GM18505 (cell line): ENCODE measurements around the gene NDOR1.

Source experiments
- ATAC-seq: cut with Tn5 transposase; IDR thresholded peaks from one replicate; pipeline ENCODE4 v1.9.1; 2021; ENCODE audit not compliant: unreplicated experiment
- POLR2A ChIP-seq: IDR thresholded peaks from 4 replicates; pipeline ENCODE4 v1.6.1; 2011; ENCODE audit warnings: borderline replicate concordance; ENCODE audit not compliant: insufficient read depth, insufficient read length; ENCODE audit errors: extremely low read depth

Gene NDOR1

DNA sequence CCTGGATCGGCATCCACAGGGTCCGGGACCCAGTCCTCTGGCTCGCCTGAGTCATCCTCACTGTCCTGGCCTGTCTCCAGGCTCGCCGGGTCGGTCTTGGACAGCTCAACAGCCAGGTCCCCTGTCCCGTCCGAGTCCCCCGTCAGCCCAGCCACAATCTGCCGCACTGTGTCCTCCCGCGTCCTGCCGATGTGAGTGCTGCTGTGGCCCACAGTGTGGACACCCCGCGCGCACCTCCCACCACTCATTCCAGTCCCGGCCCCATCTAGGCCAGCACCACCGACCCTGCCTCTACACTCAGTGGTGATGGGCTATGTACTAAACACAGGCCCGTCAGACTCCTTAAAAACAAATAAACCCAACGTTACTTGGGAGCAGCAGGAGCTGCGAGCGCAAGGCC is 23.8 kb upstream of the NDOR1 start:
- no peak for ATAC-seq
- no peak for TF ChIP-seq POLR2A

DNA sequence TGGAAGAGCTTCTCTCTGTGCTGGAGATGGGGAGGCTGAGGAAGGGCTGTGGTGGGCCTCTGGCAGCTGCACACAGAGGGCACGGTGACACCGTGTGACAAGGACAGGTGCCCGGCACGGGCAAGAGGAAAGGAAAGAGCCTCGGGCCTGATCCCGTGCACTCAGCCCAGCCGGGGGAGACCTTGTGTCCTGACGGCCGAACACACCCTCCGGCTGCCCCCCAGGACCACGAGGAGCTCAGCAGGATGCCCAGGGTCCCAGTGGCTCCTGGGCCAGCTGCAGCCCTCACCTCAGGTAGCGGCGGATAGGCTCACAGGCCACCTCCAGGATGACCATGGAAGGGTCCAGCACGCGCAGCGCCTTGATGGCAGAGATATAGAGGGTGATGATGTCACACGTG is 22.7 kb upstream of the NDOR1 start:
- no peak for TF ChIP-seq POLR2A
- no peak for ATAC-seq

DNA sequence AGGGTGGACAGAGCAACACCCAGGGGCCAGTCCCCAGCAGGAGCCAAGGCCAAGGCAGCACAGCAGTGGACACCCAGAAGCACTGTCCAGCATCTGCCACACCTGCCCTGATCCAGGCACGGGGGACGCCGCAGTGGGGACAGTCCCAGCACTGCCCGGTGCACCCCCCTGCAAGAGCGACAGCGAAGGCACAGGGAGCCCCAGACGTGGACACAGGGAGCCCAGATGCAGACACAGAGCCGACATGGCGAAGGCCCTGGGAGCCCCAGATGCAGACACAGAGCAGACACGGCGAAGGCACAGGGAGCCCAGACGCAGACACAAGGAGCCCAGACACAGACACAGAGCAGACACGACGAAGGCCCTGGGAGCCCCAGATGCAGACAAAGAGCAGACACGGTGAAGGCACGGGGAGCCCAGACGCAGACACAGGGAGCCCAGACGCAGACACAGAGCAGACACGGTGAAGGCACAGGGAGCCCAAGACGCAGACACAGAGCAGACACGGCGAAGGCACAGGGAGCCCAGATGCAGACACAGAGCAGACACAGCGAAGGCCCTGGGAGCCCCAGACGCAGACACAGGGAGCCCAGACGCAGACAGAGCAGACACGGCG is 21.4 kb upstream of the NDOR1 start:
- TF ChIP-seq POLR2A = no peak
- ATAC-seq = no peak

DNA sequence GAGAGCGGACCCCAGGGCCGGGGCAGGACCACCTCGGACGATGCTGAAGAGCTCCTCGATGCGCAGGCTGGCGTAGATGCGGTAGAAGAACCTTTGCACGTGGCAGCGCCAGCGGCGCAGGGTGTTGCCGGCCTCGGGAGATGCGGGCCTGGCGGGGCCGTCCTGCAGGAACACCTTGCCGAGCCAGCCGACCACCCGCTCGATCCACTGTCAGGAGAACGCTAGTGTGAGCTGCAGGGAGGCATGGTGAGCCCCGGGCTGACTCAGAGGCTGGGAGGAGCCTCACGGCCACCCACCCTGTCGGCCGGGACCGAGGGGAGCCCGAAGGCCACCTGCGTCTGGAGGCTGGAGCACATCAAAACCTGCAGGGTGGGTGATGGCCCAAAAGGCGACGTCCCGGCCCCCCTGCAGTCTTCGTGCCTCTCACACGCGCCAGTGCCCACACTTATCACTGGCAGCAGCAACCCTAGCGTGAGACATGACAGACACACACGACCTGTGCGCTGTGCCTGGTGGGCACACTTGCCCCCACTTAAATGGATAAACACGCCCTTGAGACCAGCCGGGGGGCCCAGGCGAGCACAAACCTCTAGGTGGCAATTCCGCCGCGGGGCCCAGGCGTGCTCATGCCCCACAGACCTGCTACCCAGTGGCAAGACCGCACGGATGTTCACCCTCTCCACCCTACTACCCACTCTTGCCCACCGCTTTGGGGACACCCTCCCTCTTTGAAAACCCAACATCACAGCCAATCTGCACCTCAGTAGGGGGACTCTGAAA is 20.4 kb upstream of the NDOR1 start:
- TF ChIP-seq POLR2A = no peak
- ATAC-seq = no peak

DNA sequence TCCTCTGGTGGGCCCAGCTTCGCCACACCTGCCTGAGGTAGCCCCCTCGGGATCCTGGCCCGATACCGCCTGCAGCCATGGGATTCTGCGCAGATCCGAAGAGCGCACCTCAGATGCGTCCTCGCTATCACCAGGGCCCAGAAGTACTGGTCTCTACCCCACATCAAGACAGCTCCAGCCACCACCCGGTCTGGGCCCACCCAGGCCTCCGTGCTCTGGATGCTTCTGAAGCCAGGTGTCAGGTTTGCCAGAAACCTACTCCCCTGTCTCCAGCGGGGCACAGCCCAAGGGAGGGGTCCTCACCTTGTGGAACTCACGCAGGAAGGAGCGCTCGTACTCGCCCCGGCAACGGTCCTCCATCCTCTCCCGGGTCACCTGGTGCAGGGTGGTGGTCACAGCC is 19.6 kb upstream of the NDOR1 start:
- no peak for ATAC-seq
- TF ChIP-seq POLR2A = no peak

DNA sequence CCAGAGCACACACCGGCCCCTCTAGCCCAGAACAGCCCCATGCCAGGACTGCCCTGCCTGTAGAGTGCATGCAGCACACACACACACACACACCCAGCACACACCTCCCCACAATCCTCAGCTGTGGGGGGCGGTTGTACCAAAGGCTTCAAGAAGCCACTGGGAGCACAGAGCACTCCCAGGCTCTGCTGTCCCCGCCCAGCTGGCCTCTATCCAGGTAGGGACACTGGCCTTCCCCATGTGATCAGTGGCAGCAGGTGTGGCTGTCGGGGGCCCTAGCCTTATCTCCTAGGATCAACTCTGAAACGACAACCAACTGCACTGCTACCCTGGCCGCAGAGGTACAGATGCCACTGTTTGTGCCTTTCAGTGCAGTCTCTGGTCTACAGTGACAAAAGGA is 19.1 kb upstream of the NDOR1 start:
- no peak for ATAC-seq
- TF ChIP-seq POLR2A = no peak

DNA sequence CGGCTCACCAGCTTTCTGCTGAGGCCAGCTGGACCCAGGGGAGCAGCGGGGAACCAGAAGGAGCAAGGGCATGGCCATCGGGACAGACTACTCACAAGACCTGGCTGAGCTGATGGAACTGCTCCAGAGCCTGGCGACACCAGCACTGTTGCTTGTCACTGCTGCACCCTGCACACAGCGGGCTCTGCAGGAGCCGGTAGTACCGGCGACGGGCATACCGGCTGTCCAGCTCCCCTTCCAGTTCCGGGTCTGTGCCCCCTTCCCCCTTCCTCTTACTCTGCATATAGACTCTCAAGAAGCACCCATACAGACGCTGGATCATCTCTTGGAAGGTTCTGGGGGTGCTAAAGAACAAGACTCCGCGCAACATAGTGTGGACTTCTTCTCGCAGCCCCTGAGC is 18.1 kb upstream of the NDOR1 start:
- TF ChIP-seq POLR2A = no peak
- ATAC-seq = no peak

DNA sequence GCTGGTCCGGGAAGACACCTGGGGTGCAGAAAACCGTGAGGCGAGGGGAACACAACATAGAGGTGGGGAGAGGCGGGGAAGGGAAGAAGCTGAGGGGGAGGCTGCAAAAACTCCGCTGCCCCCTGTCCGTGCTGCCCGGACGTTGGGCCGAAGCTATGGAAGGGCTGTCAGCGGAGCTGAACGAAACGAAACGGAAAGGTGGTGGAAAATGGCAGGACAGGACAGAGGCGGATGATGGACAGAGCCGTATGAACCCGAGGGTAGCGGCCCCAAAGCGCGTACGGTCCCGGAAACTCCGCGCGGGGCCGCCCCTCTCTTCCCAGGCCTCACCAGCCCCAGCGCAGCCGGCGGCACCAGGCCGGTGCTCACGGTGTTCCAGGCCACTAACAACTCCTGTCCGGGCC is 17.4 kb upstream of the NDOR1 start:
- no peak for TF ChIP-seq POLR2A

DNA sequence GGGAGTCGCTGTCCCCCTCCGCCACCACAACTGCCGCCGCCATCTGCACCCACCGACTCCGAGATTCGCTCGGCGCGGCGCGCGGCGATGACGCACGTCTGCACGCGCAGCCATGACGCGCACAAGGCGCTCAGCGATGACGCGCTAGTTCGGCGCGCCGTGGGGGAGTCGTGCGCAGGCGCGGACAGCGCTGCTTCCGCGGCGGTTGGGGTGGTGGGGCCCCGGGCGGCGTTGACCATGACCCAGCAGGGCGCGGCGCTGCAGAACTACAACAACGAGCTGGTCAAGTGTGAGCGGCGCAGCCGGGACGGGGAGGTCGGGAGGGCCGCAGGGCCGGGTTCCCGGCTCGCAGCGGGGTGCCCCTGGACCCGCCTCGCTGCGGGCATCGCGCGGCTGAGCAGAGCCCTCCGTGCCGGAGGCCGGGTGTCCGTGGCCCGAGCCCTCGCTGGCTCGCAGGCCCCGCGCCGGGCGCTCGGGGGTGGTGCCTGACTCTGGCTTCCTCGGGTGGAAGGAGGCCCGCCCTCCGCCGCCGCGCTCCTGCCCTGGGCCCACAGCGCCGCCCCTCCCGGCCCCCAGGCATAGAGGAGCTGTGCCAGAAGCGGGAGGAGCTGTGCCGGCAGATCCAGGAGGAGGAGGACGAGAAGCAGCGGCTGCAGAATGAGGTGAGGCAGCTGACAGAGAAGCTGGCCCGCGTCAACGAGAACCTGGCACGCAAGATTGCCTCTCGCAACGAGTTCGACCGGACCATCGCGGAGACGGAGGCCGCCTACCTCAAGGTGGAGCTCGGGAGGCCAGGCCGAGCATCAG is 16.8 kb upstream of the NDOR1 start, which contains the start of the genes ANAPC2 and SSNA1:
Gene ANAPC2, minus strand, starts transcription at position 71 of the 807 bp plus-strand sequence. Its CDS starts 28 bp downstream, at position 43.
Gene SSNA1, plus strand, starts transcription at position 187 of the 807 bp plus-strand sequence. Its CDS starts 51 bp downstream, at position 238.
- TF ChIP-seq POLR2A = peak; percentile 88
- peak; percentile 79 for ATAC-seq

More for the DNA sequence above, 17.4 kb upstream of the NDOR1 start:
- ATAC-seq = peak; percentile 3

DNA sequence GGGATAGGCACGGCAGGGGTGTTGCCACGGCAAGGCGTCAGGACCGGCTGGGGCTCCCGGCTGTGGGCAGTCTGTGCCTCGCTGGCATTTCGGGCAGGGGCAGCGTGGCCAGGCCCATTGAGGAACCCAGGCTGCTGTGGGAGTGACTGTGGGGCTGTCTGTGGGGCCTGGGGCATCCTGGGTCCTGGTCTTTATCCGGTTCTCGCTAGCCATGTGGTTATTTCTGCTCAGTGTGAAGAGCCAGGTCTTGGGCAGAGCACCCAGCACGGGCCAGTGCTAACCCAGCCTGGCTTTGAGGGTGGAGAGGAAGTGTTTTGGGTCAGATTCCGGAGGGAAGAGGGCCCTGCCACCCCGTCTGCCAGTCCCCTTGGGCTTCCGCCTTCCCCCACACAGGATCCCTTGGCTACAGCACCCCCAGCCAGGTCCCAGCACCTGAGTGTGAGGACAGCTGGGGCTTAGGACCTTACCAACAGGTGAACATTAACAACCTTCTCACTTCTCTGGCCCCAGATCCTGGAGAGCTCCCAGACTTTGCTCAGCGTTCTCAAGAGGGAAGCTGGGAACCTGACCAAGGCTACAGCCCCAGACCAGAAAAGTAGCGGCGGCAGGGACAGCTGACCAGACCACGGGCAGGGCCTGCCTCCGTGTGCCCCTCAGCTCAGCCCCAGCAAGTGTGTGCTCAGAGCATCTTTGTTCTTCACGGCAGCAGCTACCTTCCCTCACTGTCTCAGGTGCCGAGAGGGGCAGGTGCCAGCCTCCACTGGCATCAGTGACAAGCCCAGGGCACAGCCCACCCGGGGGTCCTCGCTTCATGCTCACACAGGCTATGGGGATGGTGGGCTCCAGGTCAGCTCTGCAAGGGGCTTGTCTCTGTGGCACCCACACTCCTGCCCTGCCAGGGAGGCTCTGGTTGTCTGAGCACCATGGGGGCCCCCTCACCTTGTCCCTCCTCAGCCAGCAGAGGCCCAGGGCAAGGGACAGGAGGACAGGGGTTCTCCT is 15.9 kb upstream of the NDOR1 start:
- ATAC-seq = no peak
- TF ChIP-seq POLR2A = no peak

DNA sequence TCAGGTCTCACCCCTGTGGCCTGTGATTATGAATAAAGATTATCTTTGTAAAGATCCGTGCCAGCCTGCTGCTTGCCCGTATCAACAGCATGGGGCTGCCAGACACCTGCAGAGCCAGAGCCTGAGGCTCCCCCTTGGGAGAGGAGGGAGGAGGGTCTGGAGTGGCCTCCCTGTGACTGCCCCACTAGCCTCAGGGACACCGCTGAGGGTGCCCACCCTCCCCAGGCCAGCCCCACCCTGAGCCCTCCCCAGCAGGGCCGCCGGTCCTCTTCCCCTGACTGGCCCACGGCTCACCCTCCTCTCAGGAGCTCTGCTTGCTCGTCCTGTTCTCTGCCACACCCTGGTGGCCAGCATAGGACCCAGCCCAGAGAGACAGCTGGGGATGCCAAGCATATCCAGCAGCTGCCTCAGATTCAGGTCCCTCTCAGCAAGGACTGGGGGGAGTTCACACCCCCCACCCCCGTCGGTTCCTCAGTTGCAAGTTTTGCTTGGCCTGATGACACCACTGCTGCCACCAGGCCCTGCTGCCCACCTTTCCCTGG is 15.1 kb upstream of the NDOR1 start:
- no peak for ATAC-seq
- TF ChIP-seq POLR2A = no peak

DNA sequence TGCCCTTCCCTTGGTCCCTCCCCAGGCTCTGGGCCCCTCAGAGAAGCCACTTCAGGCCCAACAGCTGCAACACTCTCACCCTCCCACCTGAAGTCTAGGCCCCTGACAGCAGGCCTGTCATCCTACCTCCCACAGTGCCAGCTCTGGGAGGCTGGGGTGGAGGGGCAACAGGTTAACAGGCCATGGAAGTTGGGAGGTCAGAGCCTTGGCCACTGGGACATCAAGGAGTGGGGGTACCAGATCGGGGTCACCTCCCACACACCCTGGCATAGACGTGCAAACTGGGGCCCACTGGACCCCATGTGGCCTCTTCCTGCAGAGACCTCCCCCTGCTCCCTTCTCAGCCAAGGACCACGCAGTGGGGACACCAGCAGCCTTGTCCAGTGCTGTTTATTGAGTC is 14.3 kb upstream of the NDOR1 start:
- TF ChIP-seq POLR2A = no peak
- ATAC-seq = no peak
